HG03558 (cell line): ENCODE results near the gene PUS10.
A peak's percentile ranks its signal among the peaks of the same experiment; 100 is the strongest.

Experiments used
- ATAC-seq: cut with Tn5 transposase; IDR thresholded peaks from one replicate; pipeline ENCODE4 v1.9.1; 2021; ENCODE audit warnings: moderate number of reproducible peaks; ENCODE audit not compliant: unreplicated experiment; ENCODE audit errors: extremely low read depth

PUS10 gene

GRCh38 chr2:60974652-60975051 is 43.4 kb downstream of the PUS10 start:
- ATAC-seq, result no peak

- no peak for ATAC-seq
These were observed 44.4 kb downstream of the PUS10 start for GRCh38 chr2:60973705-60974104.

GRCh38 chr2:60972889-60973656 is 45.0 kb downstream of the PUS10 start:
- no peak for ATAC-seq

DNA sequence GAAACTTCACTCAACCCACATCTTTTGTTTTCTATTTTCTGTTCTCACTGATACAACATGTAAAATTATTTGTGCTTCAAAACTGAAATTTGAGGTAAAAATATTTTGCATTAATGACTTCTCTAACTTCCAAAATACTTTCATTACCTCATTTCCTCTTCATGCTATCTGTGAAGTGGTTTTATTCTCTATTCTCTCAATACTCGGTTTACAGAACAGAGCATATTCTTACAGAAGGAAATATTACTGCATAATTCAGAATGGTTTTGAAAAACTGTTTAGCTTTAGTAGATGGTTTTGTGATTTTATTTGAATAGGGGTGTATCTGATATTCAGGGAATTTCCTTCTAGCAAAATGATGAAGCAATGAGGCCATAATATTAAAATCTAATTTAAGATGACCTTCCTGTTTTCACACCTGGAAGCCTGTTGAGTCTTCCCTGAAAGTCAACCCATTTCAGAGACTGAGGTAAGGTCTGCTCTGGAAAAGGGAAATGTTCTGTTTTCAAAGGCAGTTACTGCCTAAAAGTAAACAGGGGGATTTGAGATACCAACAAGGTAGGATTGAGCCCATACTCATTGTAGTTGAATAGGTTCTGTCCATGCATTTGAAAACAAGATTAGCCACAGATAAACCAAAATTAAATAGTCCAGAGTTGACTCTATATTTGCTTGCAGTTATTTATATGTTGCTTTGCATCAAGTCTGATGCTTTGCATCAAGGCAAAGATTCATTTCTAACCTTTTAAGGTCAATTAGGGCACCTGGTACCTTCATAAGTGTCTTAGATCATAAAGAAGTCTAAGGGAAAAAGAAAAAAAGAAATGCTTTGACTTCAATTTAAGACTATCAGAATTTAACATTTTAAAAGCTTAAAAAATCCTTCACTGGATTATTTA is 51.3 kb downstream of the PUS10 start:
- ATAC-seq, result peak; percentile 62

DNA sequence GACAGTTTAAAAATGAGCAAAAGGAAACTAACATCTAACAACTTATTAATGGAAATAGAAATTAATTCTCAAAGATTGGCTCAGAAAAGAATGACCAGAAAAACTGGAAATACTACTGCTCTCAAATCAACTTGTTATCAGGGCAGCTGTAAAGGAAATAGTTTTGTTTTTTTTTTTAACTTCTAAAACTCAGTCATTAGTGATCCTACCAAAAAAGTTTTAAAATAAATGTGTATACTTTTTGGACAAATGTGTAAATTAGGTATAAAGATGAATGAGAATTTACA is 52.6 kb downstream of the PUS10 start:
- no peak for ATAC-seq

GRCh38 chr2:60964651-60965498 is 53.2 kb downstream of the PUS10 start:
- no peak for ATAC-seq

- no peak for ATAC-seq
These were observed 54.9 kb downstream of the PUS10 start for GRCh38 chr2:60963190-60963589.

DNA sequence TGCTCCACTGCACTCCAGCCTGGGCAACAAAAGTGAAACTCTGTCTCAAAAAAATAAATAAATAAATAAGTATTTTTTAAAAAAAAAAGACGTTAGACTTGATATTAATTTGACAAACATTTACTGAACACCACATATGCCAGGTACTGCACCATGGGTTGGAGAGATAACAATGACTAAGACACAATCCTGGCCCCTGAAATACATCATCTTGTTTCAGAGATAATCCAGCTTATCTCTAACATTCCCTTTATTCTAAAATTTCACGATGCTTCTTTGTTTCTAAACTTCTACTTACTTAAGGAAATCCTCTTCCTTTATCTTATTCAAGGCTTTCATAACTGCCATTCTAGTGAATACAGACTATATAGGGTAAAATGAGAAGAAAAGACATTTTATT is 55.5 kb downstream of the PUS10 start:
- ATAC-seq, result no peak

DNA sequence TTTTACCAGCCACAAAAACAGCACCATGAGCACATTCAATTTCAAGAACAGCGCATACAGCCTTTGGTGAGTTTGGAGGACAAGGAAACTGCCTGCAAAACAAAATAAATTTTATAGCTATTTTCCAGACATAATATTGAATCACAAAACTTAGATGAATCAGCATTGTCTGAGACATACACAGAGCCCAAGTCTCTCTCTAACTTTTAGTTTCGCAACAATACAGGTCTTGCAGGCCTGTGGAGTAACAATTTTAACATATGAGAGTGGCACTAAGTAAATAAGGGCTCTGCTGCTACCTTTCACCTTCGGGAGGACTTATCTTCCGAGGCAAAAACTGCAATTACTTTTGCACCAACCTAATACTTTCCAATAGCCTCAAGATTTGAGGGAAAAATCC is 56.6 kb downstream of the PUS10 start:
- ATAC-seq, result no peak

DNA sequence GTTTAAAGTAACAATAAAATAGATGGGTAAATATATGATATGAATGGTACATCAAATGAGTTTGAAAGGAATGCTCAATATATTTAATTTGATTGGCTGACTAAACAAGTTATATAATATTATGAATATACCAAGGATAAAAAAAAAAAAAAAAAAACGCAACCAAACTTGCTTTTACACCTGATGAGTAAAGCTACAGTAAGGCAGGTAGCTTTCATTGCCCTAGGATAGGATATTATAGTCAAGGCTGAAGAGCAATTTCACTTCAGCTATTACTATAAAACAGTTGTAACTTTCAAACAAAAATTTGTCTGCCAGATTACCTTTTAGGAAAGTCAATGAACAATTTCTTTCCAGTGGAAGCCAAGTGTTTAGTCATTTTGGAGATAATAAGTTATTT is 57.3 kb downstream of the PUS10 start:
- ATAC-seq, result no peak

GRCh38 chr2:60959501-60959900 is 58.6 kb downstream of the PUS10 start:
- ATAC-seq, result no peak

GRCh38 chr2:60958800-60959199 is 59.3 kb downstream of the PUS10 start:
- no peak for ATAC-seq

- ATAC-seq, result no peak
These were observed 59.7 kb downstream of the PUS10 start for GRCh38 chr2:60958361-60958760.

DNA sequence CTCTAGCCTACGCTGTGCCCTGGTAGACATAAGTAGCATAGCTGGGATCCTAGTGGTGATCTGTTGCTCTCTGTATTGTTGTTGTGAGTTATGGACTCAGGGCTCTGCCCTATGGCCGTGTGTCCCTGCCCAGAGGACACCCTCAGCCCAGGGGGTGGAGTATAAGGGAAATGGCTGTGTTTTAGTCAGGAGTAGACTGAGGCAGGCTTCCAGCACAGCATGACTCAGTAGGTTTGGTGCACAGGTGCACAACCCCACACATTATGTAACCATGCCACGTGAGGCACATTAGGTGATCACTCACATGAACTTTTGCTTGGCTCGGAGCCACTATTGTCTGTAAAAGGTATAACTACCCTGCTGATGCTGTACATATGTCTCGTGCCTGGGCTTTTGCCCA is 60.4 kb downstream of the PUS10 start:
- no peak for ATAC-seq

GRCh38 chr2:60957224-60957623 is 60.8 kb downstream of the PUS10 start:
- ATAC-seq, result no peak

DNA sequence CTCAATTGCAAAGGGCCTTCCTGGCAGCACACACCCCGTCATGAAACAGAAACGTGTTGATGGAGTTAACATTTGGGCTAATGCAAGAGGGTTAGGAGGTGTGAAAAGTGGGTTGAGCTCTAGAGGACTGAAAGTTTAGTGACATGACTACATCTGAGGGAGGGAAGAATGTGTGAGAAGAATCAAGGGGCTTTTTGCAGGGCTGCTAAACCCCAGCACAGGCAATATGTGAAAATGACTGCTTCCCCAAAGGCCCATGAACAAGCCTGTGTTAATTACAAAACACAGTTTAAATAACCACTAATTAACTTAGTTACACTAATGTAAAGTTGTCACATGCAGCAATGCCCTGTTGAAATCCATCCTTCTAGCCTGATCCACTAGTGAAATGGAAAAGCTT is 63.9 kb downstream of the PUS10 start:
- ATAC-seq, result no peak

DNA sequence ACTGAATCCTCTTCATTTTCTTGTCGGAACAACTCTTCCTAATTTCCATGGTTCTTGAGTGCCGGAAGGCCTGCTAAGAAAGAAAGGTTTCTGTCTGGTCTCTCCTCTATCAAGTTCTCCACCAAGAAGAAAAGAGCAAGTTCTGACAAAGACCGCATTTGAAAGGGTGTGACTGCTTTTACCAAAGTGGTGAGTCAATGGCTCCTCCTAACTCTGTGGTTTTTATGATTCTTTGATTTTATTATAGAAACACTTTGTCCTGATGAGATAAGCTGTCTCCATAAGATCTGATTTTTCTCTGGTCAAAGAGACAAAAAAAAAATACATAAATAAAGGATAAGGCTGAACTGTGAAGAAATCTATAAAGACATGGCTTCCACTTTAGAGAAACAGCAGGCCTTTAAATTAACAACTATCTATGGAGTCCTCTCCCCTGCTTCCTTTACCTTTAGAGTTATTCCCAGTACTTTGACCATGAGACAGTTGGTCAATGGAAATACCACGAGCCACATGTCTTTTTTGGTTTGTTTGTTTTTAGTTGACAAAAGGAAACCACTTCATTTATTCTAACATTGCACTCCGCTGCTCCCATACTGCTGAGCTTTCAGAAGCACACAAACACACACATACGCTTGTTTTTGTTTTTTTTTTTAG is 69.0 kb downstream of the PUS10 start:
- ATAC-seq, result no peak

DNA sequence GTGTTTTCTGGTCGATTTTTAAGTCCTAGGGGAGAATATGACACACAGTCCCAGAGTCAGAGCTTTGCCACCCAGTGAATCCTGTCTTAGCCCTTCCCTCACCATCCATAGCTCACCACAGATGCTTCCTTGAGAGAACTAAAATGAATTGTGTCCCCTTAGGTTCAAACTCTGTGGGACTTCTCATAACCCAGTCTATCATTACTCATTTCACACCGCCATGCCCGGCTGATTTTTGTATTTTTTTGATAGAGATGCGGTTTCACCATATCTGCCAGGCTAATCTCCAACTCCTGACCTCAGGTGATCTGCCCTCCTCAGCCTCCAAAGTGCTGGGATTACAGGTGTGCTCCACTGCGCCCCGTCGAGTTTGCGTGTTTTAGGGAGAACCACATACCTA is 69.9 kb downstream of the PUS10 start:
- no peak for ATAC-seq

DNA sequence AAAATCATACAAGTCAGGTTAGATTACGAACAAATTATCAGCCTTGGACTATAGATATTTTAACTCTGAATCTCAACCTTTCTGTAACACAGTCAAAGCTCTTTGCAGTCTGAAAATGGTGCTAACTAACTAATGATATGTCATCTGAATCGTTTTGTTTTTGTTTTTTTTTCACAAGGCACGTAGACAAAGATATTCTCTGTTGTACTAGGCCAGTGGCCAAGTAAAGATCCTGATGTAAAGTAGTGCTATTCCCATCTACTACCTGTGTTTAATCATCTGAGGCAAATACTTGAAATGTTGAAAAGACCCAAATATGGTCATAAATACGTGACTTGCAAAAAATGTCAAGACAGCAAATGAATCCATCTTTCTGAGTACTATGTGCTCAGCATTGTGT is 71.0 kb downstream of the PUS10 start:
- ATAC-seq, result no peak

GRCh38 chr2:60945341-60945740 is 72.7 kb downstream of the PUS10 start:
- no peak for ATAC-seq
